Hepatocyte (in vitro differentiated cells): ENCODE measurements around the gene DET1. TPM values are rescaled to one million over a fixed set of nuclear protein-coding genes. Genes with fewer than 3 reads are reported as not detected.

Source experiments
- DNase-seq: peaks from one replicate; pipeline ENCODE4 v3.0.0-alpha.2; 2016; ENCODE audit warnings: low spot score
- H2AFZ ChIP-seq: fragments of 200-600 bp; sonication (generic); 2 replicates; pipeline ENCODE4 v1.6.0; 2016; ENCODE audit warnings: antibody characterized with exemption, mild to moderate bottlenecking
- H3K27ac ChIP-seq: fragments of 200-600 bp; sonication (generic); 2 replicates; pipeline ENCODE4 v1.5.1; 2016; ENCODE audit warnings: mild to moderate bottlenecking
- H3K27me3 ChIP-seq: fragments of 200-600 bp; sonication (generic); 2 replicates; pipeline ENCODE4 v1.6.1; 2016
- H3K36me3 ChIP-seq: fragments of 200-600 bp; sonication (generic); replicated peaks from 2 replicates; pipeline ENCODE4 v1.5.1; 2016; ENCODE audit warnings: low read depth; ENCODE audit not compliant: insufficient read depth
- H3K4me1 ChIP-seq: fragments of 200-600 bp; sonication (generic); 2 replicates; pipeline ENCODE4 v1.5.1; 2016; ENCODE audit warnings: mild to moderate bottlenecking, moderate library complexity; ENCODE audit not compliant: insufficient read depth
- H3K4me2 ChIP-seq: fragments of 200-600 bp; sonication (generic); 2 replicates; pipeline ENCODE4 v1.6.0; 2016
- H3K4me3 ChIP-seq: fragments of 200-600 bp; sonication (generic); 2 replicates; pipeline ENCODE4 v1.5.1; 2016; ENCODE audit warnings: mild to moderate bottlenecking
- H3K79me2 ChIP-seq: fragments of 200-600 bp; sonication (generic); 2 replicates; pipeline ENCODE4 v1.6.0; 2017; ENCODE audit warnings: mild to moderate bottlenecking
- H3K9me2 ChIP-seq: fragments of 200-600 bp; sonication (generic); replicated peaks from 2 replicates; pipeline ENCODE4 v1.6.0; 2017; ENCODE audit warnings: mild to moderate bottlenecking; ENCODE audit not compliant: insufficient read depth
- H3K9me3 ChIP-seq: fragments of 200-600 bp; sonication (generic); 2 replicates; pipeline ENCODE4 v1.5.1; 2016; ENCODE audit warnings: low read depth, mild to moderate bottlenecking
- H4K20me1 ChIP-seq: fragments of 200-600 bp; sonication (generic); 2 replicates; pipeline ENCODE4 v1.6.0; 2016; ENCODE audit warnings: mild to moderate bottlenecking; ENCODE audit not compliant: insufficient read depth, poor library complexity, severe bottlenecking
- CTCF ChIP-seq: fragments of 200-600 bp; sonication (generic); IDR thresholded peaks from 2 replicates; pipeline ENCODE4 v1.5.1; 2016; ENCODE audit warnings: antibody characterized with exemption, mild to moderate bottlenecking; ENCODE audit not compliant: poor library complexity
- EZH2 ChIP-seq: fragments of 200-600 bp; sonication (generic); IDR thresholded peaks from 2 replicates; pipeline ENCODE4 v1.6.1; 2016; ENCODE audit warnings: antibody characterized with exemption, mild to moderate bottlenecking, borderline replicate concordance
- EZH2phosphoT487 ChIP-seq: fragments of 200-600 bp; sonication (generic); IDR thresholded peaks from one replicate; pipeline ENCODE4 v1.6.1; 2018; ENCODE audit warnings: antibody characterized with exemption, mild to moderate bottlenecking, low read depth, moderate library complexity; ENCODE audit not compliant: unreplicated experiment, severe bottlenecking
- WGBS: methylation state at CpG from one replicate; pipeline ENCODE4 v1.1.6; 2016; ENCODE audit warnings: low lambda C conversion rate; ENCODE audit errors: missing lambda C conversion rate; 5-methylcytosine and 5-hydroxymethylcytosine counted together
- polyA plus RNA-seq: library from polyadenylated mRNA; unstranded; fragments of >200 nt; fragmentation: Nextera tagmentation; extraction: Ambion mirVana; gene quantifications from 2 replicates; pipeline ENCODE4 v1.2.1, GENCODE V29; 2016
- total RNA-seq: library from RNA; depleted of rRNA; stranded (reverse); fragments of >200 nt; gene quantifications from 2 replicates; pipeline ENCODE4 v1.2.3, GENCODE V29; 2014

DET1 gene
- total and polyA plus RNA-seq, 2 experiments from 2014 or later = 4.0 to 7.2 TPM

GRCh38 chr15:88535100-88535499, 11.4 kb downstream of the DET1 start:
- no peak overlapping the region for H2AFZ ChIP-seq
- TF ChIP-seq CTCF = no peak
- TF ChIP-seq EZH2 = no peak
- H3K4me1 ChIP-seq = peaks cover 2% of the 10 kb centered on the region

GRCh38 chr15:88533376-88533775, 13.1 kb downstream of the DET1 start:
- no peak overlapping the region for H3K4me2 ChIP-seq

More at GRCh38 chr15:88535100-88535499, 11.4 kb downstream of the DET1 start:
- Histone ChIP-seq H3K27ac (peak overlapping the region; percentile 7), H3K4me3 (no peak overlapping the region), H3K79me2 (peaks cover 7% of the 10 kb centered on the region), H3K36me3 (no peaks in the 10 kb centered on the region), H3K27me3 (no peaks in the 10 kb centered on the region), H3K4me2 (no peak overlapping the region), H3K9me3 (no peaks in the 10 kb centered on the region), H4K20me1 (no peaks in the 10 kb centered on the region), H3K9me2 (no peaks in the 10 kb centered on the region)
- DNase-seq = no peak

GRCh38 chr15:88529021-88529630, 17.4 kb downstream of the DET1 start:
- no peaks in the 10 kb centered on the region for H3K9me2 ChIP-seq
- H3K79me2 ChIP-seq = peaks cover 7% of the 10 kb centered on the region
- H3K4me2 ChIP-seq = no peak overlapping the region
- H3K36me3 ChIP-seq = no peaks in the 10 kb centered on the region
- H2AFZ ChIP-seq = no peak overlapping the region
- no peaks in the 10 kb centered on the region for H3K9me3 ChIP-seq
- H4K20me1 ChIP-seq = no peaks in the 10 kb centered on the region
- H3K4me3 ChIP-seq = no peak overlapping the region
- no peak for DNase-seq
- H3K4me1 ChIP-seq = no peaks in the 10 kb centered on the region
- H3K27me3 ChIP-seq = no peaks in the 10 kb centered on the region
- TF ChIP-seq EZH2phosphoT487 = no peak
- TF ChIP-seq CTCF = no peak
- TF ChIP-seq EZH2 = no peak
- 100% methylated on average over 1 of the region's 1 CpG for WGBS
- no peak overlapping the region for H3K27ac ChIP-seq

More at GRCh38 chr15:88533376-88533775, 13.1 kb downstream of the DET1 start:
- H3K27ac ChIP-seq = no peak overlapping the region
- no peaks in the 10 kb centered on the region for H3K9me3 ChIP-seq
- H4K20me1 ChIP-seq = no peaks in the 10 kb centered on the region
- H3K27me3 ChIP-seq = no peaks in the 10 kb centered on the region
- H2AFZ ChIP-seq = no peak overlapping the region
- no peak for TF ChIP-seq EZH2phosphoT487
- no peak for TF ChIP-seq EZH2
- TF ChIP-seq CTCF = no peak
- no peaks in the 10 kb centered on the region for H3K4me1 ChIP-seq
- no peak for DNase-seq
- H3K4me3 ChIP-seq = no peak overlapping the region
- H3K9me2 ChIP-seq = no peaks in the 10 kb centered on the region
- peaks cover 7% of the 10 kb centered on the region for H3K79me2 ChIP-seq
- no peaks in the 10 kb centered on the region for H3K36me3 ChIP-seq
- WGBS = 95% methylated on average over 3 of the region's 3 CpGs
